CD4-positive, alpha-beta T cell treated with Interferon alpha-2 for 1 hour (primary cell): ENCODE data around the gene FAM234B.
"Not testable (repeated sequence)": the region's sequence is repeated elsewhere in the genome, so short reads cannot be mapped to it uniquely, and the experiment has no call there.

ENCODE experiments used
- DNase-seq, 2 donors: peaks; one replicate each; pipeline ENCODE4 v3.0.0-alpha.2; 2020 to 2022

The FAM234B gene

GRCh38 chr12:13023811-13024530, 20.2 kb upstream of the FAM234B start:
- DNase-seq = no peak

- DNase-seq = no peak
These were observed 19.7 kb upstream of the FAM234B start for GRCh38 chr12:13024531-13024916.

GRCh38 chr12:13026286-13026685, 17.9 kb upstream of the FAM234B start:
- no peak for DNase-seq

- no peak for DNase-seq
These were observed 17.1 kb upstream of the FAM234B start for GRCh38 chr12:13027032-13027431.

- no peak for DNase-seq
These were observed 16.7 kb upstream of the FAM234B start for GRCh38 chr12:13027508-13027907.

- DNase-seq = no peak
These were observed 15.2 kb upstream of the FAM234B start for GRCh38 chr12:13028825-13029570.

GRCh38 chr12:13030541-13031291, 13.5 kb upstream of the FAM234B start:
- DNase-seq = no peak

- DNase-seq = no peak
These were observed 12.0 kb upstream of the FAM234B start for GRCh38 chr12:13032164-13032563.

- no peak for DNase-seq
These were observed 10.7 kb upstream of the FAM234B start for GRCh38 chr12:13033476-13033875.

- DNase-seq = not testable (repeated sequence)
These were observed 8.8 kb upstream of the FAM234B start for GRCh38 chr12:13035335-13035734.

- no peak for DNase-seq
These were observed 7.3 kb upstream of the FAM234B start for GRCh38 chr12:13036881-13037280.

- no peak for DNase-seq
These were observed 5.6 kb upstream of the FAM234B start for GRCh38 chr12:13038491-13039161.

GRCh38 chr12:13039328-13039956, 4.7 kb upstream of the FAM234B start:
- no peak for DNase-seq

- no peak for DNase-seq
These were observed 3.0 kb upstream of the FAM234B start for GRCh38 chr12:13041224-13041623.

- no peak for DNase-seq
These were observed 1.4 kb upstream of the FAM234B start for GRCh38 chr12:13042666-13043230.

- no peak for DNase-seq
These were observed 722 bp downstream of the FAM234B start for GRCh38 chr12:13044906-13045299.

- DNase-seq = no peak
These were observed 1.6 kb downstream of the FAM234B start for GRCh38 chr12:13045816-13046215.

GRCh38 chr12:13046964-13047363, 2.8 kb downstream of the FAM234B start:
- DNase-seq = no peak

- DNase-seq = no peak
These were observed 5.6 kb downstream of the FAM234B start for GRCh38 chr12:13049816-13050215.

- DNase-seq = no peak
These were observed 8.2 kb downstream of the FAM234B start for GRCh38 chr12:13052421-13052820.

- DNase-seq = not testable (repeated sequence)
These were observed 9.4 kb downstream of the FAM234B start for GRCh38 chr12:13053617-13054016.

GRCh38 chr12:13060581-13060980, 16.4 kb downstream of the FAM234B start:
- DNase-seq = no peak
